Loucy (cell line): ENCODE measurements around the gene PLA2G2F.

Experiments used
- EZH2phosphoT487 ChIP-seq: fragments of 200-600 bp; IDR thresholded peaks from 2 replicates; pipeline ENCODE4 v1.6.1; 2018; ENCODE audit warnings: antibody characterized with exemption, mild to moderate bottlenecking, moderate library complexity, borderline replicate concordance
- TF ChIP-seq, protein P1 (sequence below): fragments of 200-600 bp; sonication (generic); conservative IDR thresholded peaks from 2 replicates; pipeline ENCODE4 v1.5.1; 2014; ENCODE audit warnings: mild to moderate bottlenecking, antibody characterized with exemption, low read length

DNA sequence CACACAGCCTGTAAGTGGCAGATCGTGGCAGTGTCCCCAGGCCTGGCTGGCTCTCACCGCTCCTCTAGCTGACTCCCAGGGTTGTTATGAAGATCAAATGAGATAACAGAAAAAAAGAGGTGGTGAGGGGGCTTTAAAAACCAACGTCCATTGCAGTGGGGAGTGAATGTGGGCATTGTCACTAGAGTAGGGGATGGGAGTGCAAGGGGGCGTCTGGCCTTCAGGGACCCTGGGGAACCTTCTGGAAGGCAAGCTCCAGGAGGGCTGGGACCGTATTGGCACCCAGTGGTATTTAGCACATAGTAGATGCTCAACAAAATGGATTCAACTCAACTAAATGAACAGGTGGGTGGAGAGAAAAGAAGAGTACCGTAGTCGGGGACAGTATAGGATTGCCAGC, 23.2 kb upstream of the PLA2G2F start:
- TF ChIP-seq, protein P1, sequence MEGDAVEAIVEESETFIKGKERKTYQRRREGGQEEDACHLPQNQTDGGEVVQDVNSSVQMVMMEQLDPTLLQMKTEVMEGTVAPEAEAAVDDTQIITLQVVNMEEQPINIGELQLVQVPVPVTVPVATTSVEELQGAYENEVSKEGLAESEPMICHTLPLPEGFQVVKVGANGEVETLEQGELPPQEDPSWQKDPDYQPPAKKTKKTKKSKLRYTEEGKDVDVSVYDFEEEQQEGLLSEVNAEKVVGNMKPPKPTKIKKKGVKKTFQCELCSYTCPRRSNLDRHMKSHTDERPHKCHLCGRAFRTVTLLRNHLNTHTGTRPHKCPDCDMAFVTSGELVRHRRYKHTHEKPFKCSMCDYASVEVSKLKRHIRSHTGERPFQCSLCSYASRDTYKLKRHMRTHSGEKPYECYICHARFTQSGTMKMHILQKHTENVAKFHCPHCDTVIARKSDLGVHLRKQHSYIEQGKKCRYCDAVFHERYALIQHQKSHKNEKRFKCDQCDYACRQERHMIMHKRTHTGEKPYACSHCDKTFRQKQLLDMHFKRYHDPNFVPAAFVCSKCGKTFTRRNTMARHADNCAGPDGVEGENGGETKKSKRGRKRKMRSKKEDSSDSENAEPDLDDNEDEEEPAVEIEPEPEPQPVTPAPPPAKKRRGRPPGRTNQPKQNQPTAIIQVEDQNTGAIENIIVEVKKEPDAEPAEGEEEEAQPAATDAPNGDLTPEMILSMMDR = no peak
- TF ChIP-seq EZH2phosphoT487 = no peak
